Measurements from ENCODE around the gene OTUB1.

OTUB1 gene

DNA sequence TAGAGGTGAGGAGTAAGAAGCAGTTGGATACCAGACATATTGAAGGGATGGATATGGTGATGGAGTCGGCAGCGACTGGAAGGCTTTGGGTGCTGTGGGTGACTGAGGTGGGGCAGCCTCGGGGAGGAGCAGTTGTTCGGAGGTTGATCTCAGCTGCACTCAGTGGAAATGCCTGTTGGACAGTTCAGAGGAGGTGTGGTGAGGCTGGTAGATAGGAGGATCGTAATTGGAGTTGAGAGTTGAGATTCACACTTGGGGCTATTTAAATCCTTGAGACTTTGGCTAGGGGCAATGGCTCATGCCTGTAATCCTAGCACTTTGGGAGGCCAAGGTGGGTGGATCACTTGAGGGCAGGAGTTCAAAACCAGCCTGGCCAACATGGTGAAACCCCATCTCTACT lies 6.9 kb downstream of the OTUB1 start:
- no peak for DNase-seq (ENCODE audit: low spot score)

GRCh38 chr11:63993993-63994392 lies 7.8 kb downstream of the OTUB1 start:
- in situ Hi-C loops (cut with MboI; ENCODE audit: low sequenced_read_pairs, unreplicated experiment): loop anchor here (10.0 to 25.0 kb wide), 2 partner anchors 151 to 293 kb away; partner anchors contain the start of genes BAD, GPR137 and KCNK4
- DNase-seq (ENCODE audit: low spot score): no peak
- TF ChIP-seq, protein P1, sequence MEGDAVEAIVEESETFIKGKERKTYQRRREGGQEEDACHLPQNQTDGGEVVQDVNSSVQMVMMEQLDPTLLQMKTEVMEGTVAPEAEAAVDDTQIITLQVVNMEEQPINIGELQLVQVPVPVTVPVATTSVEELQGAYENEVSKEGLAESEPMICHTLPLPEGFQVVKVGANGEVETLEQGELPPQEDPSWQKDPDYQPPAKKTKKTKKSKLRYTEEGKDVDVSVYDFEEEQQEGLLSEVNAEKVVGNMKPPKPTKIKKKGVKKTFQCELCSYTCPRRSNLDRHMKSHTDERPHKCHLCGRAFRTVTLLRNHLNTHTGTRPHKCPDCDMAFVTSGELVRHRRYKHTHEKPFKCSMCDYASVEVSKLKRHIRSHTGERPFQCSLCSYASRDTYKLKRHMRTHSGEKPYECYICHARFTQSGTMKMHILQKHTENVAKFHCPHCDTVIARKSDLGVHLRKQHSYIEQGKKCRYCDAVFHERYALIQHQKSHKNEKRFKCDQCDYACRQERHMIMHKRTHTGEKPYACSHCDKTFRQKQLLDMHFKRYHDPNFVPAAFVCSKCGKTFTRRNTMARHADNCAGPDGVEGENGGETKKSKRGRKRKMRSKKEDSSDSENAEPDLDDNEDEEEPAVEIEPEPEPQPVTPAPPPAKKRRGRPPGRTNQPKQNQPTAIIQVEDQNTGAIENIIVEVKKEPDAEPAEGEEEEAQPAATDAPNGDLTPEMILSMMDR (IDR thresholded peaks at IDR 0.05; ENCODE audit: borderline replicate concordance, control extremely low read depth, extremely low read depth, insufficient read depth, missing control alignments): no peak

More for the DNA sequence above, 6.9 kb downstream of the OTUB1 start:
- TF ChIP-seq, protein P1 (IDR thresholded peaks at IDR 0.05; ENCODE audit: borderline replicate concordance, control extremely low read depth, extremely low read depth, insufficient read depth, missing control alignments): no peak
- in situ Hi-C loops (cut with MboI; ENCODE audit: low sequenced_read_pairs, unreplicated experiment): loop anchor here (10.0 to 25.0 kb wide), 2 partner anchors 152 to 294 kb away; partner anchors contain the start of genes BAD, GPR137 and KCNK4

GRCh38 chr11:63996512-63996911 lies 10.3 kb downstream of the OTUB1 start:
- no peak for DNase-seq (ENCODE audit: low spot score)
- TF ChIP-seq, protein P1 (IDR thresholded peaks at IDR 0.05; ENCODE audit: borderline replicate concordance, control extremely low read depth, extremely low read depth, insufficient read depth, missing control alignments): no peak
- in situ Hi-C loops (cut with MboI; ENCODE audit: low sequenced_read_pairs, unreplicated experiment): loop anchor here (10.0 to 25.0 kb wide), 2 partner anchors 148 to 291 kb away; partner anchors contain the start of genes BAD, GPR137 and KCNK4

- no peak for DNase-seq (ENCODE audit: low spot score)
- TF ChIP-seq, protein P1 (IDR thresholded peaks at IDR 0.05; ENCODE audit: borderline replicate concordance, control extremely low read depth, extremely low read depth, insufficient read depth, missing control alignments): no peak
- in situ Hi-C loops (cut with MboI; ENCODE audit: low sequenced_read_pairs, unreplicated experiment): loop anchor here (10.0 to 25.0 kb wide), 2 partner anchors 148 to 290 kb away; partner anchors contain the start of genes BAD, GPR137 and KCNK4
Observed at GRCh38 chr11:63997104-63997700, 11.0 kb downstream of the OTUB1 start.

- in situ Hi-C loops (cut with MboI; ENCODE audit: low sequenced_read_pairs, unreplicated experiment): loop anchor here (10.0 to 25.0 kb wide), 2 partner anchors 147 to 289 kb away; partner anchors contain the start of genes BAD, GPR137 and KCNK4
- TF ChIP-seq, protein P1 (IDR thresholded peaks at IDR 0.05; ENCODE audit: borderline replicate concordance, control extremely low read depth, extremely low read depth, insufficient read depth, missing control alignments): no peak
Observed at GRCh38 chr11:63997801-63998337, 11.6 kb downstream of the OTUB1 start.

GRCh38 chr11:63998558-63999348 lies 12.5 kb downstream of the OTUB1 start:
- no peak for DNase-seq (ENCODE audit: low spot score)
- TF ChIP-seq, protein P1 (IDR thresholded peaks at IDR 0.05; ENCODE audit: borderline replicate concordance, control extremely low read depth, extremely low read depth, insufficient read depth, missing control alignments): no peak
- in situ Hi-C loops (cut with MboI; ENCODE audit: low sequenced_read_pairs, unreplicated experiment): loop anchor here (10.0 to 25.0 kb wide), 2 partner anchors 146 to 289 kb away; partner anchors contain the start of genes BAD, GPR137 and KCNK4

More at GRCh38 chr11:63997801-63998337, 11.6 kb downstream of the OTUB1 start:
- no peak for DNase-seq (ENCODE audit: low spot score)

All from GM13976 (cell line).